ENCODE data around the gene NAT8. TPM values are rescaled to one million over a fixed set of nuclear protein-coding genes. Genes with fewer than 3 reads are reported as not detected.
A peak's percentile ranks its signal among the peaks of the same experiment; 100 is the strongest.
"Not testable (repeated sequence)": the region's sequence is repeated elsewhere in the genome, so short reads cannot be mapped to it uniquely, and the experiment has no call there.

NAT8 gene
- total RNA-seq, 6 donors from 2014 or later = not detected

DNA sequence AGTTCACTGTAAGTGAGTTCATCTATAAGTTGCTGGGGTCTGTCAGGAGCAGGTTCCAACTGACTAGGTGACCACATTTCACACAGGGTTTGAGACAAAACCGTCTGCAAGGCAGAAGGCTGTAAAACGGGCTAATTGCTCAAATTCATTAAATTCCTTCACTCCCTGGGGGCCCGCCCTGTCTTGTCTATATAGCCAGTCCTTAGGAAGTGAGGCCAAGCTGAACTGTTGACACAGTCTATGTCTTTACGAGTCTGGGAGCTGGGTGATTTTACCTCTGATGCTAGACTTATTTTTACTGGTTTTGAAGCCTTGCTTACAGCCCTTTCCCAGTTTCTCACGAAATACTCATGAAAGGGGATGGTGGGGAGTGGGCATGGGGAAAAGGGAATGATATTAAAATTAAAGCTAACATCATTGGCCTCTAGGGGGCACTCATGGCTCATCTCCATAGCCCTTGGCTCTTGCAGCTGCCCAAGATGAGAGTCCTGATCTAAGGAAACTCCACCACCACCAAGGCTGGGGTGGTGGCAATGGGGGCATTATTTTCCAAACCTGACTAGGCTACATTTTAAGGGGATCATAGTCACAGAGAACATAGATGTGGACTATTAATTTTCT, 37.8 kb upstream of the NAT8 start:
- not testable (repeated sequence) for H3K27me3 ChIP-seq, H3K36me3 ChIP-seq, DNase-seq, H3K4me3 ChIP-seq, H3K27ac ChIP-seq, H3K9me3 ChIP-seq, H3K4me1 ChIP-seq
- WGBS, 2 donors = 28 to 34% methylated on average over 4 to 5 of the region's 5 CpGs
- TF ChIP-seq, protein P1, sequence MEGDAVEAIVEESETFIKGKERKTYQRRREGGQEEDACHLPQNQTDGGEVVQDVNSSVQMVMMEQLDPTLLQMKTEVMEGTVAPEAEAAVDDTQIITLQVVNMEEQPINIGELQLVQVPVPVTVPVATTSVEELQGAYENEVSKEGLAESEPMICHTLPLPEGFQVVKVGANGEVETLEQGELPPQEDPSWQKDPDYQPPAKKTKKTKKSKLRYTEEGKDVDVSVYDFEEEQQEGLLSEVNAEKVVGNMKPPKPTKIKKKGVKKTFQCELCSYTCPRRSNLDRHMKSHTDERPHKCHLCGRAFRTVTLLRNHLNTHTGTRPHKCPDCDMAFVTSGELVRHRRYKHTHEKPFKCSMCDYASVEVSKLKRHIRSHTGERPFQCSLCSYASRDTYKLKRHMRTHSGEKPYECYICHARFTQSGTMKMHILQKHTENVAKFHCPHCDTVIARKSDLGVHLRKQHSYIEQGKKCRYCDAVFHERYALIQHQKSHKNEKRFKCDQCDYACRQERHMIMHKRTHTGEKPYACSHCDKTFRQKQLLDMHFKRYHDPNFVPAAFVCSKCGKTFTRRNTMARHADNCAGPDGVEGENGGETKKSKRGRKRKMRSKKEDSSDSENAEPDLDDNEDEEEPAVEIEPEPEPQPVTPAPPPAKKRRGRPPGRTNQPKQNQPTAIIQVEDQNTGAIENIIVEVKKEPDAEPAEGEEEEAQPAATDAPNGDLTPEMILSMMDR (IDR thresholded peaks at IDR 0.05) = peak in 2 of 6 experiments; percentile 23 to 35
- peak in 1 of 2 donors; percentile 56 for ATAC-seq (ENCODE audit: low FRiP score in 2 of 2)

DNA sequence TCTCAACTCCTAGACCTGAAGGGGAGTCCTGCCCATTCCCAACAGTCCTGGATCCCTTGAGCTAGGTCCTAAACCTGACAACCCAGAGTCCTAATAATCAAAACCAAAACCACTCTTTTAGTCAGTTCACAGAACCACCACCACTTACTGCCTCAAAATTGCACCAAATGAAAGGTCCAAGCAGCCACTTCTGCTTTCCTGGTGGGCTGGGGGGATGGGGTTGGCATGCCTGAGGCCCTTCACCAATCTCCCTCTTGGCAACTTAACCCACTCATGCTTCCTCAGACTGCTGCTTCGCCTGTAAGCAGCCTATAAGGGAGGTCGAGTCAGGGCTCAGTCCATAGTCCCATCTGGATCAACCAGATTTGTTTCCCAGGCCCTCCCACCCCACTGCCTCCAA, 37.0 kb upstream of the NAT8 start:
- DNase-seq; H3K27me3 ChIP-seq; H3K27ac ChIP-seq; ATAC-seq (ENCODE audit: low FRiP score in 2 of 2); H3K9me3 ChIP-seq; H3K36me3 ChIP-seq; H3K4me1 ChIP-seq; H3K4me3 ChIP-seq: not testable (repeated sequence)
- 83% methylated on average over 2 of the region's 2 CpGs; no CpG with 5 or more reads in 1 of the 2 donors for WGBS, 2 donors

DNA sequence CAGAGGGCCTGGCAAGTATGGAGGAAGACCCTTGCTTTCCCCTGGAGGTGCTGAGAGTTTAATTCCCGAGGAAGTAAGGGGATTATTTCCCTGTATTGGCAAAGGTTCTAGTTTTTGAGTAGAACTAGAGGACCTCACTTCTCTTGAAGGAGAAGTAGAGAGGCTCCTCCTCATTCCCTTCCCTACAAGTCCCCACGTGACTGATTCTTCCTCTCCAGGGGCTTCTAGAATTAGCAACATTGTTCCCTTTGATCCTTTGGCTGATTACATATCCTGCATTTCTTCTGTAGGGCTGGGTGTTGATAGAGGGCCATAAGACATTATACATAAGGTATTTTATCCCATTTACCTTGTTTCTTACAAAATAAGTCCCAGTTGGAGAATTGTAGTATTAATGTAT, 35.8 kb upstream of the NAT8 start:
- H3K4me1 ChIP-seq; H3K36me3 ChIP-seq; ATAC-seq (ENCODE audit: low FRiP score in 2 of 2); H3K27me3 ChIP-seq; H3K9me3 ChIP-seq; H3K4me3 ChIP-seq; DNase-seq; H3K27ac ChIP-seq: not testable (repeated sequence)
- 34 to 64% methylated on average over 2 of the region's 2 CpGs for WGBS, 2 donors

DNA sequence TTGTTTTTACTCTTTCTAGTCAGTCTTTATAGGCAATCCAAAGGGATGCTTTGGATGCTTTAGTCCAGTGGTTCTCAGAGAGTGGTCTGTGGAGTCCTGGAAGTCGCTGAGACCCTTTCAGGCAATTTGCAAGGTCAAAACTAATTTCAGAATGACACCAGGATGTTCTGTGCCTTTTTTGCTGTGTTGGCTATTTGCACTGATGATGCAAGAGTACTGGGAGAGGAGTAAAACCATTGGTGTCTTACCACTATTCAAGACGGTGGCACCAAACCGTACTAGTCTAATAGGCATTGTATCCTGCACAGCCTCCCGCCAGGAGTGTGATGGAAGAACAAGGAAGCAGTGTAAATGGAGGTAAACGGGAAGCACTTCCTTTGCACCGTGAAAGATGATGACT, 34.0 kb upstream of the NAT8 start:
- ATAC-seq (ENCODE audit: low FRiP score in 2 of 2); H3K36me3 ChIP-seq; H3K4me1 ChIP-seq; H3K27ac ChIP-seq; H3K27me3 ChIP-seq; H3K4me3 ChIP-seq; DNase-seq; H3K9me3 ChIP-seq: not testable (repeated sequence)
- WGBS, 2 donors = 65 to 67% methylated on average over 6 of the region's 6 CpGs

DNA sequence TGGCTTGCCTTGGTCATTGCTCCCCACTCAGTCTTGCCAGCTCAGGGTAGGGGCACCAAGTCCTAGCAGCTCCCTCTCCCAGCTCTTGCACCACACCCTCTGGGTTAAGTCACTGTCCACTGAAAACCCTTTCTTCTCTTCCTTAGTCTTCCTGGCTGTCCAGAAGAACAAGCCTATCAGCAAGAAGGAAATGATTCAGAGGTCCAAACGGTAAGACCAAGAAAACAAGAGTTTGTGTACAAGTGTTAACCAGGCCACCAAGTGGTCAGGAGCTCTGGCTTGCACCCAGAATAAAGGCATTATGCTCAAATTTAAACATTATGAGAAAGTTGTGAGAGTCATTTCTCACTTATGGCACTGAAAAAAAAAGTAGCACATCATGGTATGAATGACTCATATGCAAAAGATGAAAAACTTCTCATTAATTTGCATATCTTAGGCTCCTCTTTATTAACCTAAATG, 32.5 kb upstream of the NAT8 start:
- whole genome bisulfite sequencing, 2 donors = 42 to 77% methylated on average over 1 of the region's 1 CpG
- H3K4me1 ChIP-seq; H3K4me3 ChIP-seq; ATAC-seq (ENCODE audit: low FRiP score in 2 of 2); H3K27ac ChIP-seq; H3K27me3 ChIP-seq; H3K9me3 ChIP-seq; DNase-seq; H3K36me3 ChIP-seq: not testable (repeated sequence)

DNA sequence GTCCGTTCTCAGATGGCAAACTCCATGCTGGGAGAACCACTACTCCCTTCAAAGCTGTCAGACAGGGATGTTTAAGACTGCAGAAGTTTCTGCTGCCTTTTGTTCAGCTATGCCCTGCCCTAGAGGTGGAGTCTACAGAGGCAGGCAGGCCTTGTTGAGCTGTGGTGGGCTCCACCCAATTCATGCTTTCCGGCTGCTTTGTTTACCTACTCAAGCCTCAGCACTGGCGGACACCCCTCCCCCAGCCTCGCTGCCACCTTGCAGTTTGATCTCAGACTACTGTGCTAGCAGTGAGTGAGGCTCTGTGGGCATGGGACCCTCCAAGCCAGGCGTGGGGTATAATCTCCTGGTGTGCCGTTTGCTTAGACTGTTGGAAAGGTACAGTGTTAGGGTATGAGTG, 27.8 kb upstream of the NAT8 start:
- H3K27me3 ChIP-seq; H3K9me3 ChIP-seq; DNase-seq; H3K4me3 ChIP-seq; H3K27ac ChIP-seq; H3K4me1 ChIP-seq; ATAC-seq (ENCODE audit: low FRiP score in 2 of 2); H3K36me3 ChIP-seq: not testable (repeated sequence)
- WGBS, 2 donors = 61 to 71% methylated on average over 4 to 5 of the region's 6 CpGs

DNA sequence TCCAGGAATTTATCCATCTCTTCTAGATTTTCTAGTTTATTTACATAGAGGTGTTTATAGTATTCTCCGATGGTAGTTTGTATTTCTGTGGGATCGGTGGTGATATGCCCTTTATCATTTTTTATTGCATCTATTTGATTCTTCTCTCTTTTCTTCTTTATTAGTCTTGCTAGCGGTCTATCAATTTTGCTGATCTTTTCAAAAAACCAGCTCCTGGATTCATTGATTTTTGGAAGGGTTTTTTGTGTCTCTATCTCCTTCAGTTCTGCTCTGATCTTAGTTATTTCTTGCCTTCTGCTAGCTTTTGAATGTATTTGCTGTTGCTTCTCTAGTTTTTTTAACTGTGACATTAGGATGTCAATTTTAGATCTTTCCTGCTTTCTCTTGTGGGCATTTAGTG, 25.0 kb upstream of the NAT8 start:
- H3K4me3 ChIP-seq; H3K27ac ChIP-seq; DNase-seq; H3K9me3 ChIP-seq; H3K27me3 ChIP-seq; H3K4me1 ChIP-seq; H3K36me3 ChIP-seq; ATAC-seq (ENCODE audit: low FRiP score in 2 of 2): not testable (repeated sequence)
- WGBS, 2 donors = 84 to 100% methylated on average over 2 to 3 of the region's 3 CpGs

DNA sequence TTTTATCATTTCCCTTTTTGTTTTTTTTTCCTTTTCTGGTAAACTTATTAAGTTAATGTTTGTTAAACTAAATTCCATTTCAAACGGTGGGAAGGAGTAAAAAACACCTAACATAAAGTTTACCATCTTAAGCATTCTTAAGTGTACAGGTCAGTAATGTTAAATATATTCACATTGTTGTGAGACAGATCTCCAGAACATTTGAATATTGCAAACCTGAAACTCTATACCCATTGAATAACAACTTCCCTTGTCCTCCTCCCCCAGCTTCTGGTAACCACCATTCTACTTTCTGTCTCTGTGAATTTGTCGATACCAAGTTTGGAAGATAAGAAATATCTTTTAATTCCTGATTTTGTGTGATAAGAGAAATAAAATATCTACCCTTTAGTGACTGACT, 12.0 kb upstream of the NAT8 start:
- Histone ChIP-seq H3K9me3 (no peaks in the 10 kb centered on the region), H3K4me3 (no peak overlapping the region), H3K27me3 (no peaks in the 10 kb centered on the region), H3K36me3 (no peaks in the 10 kb centered on the region), H3K4me1 (no peaks in the 10 kb centered on the region), H3K27ac (no peak overlapping the region)
- TF ChIP-seq, protein P1 (IDR thresholded peaks at IDR 0.05) = no peak
- no peak for TF ChIP-seq EP300 (IDR thresholded peaks at IDR 0.05)
- no peak for TF ChIP-seq POLR2A (IDR thresholded peaks at IDR 0.05)
- 61 to 63% methylated on average over 2 of the region's 2 CpGs for WGBS, 2 donors
- ATAC-seq (ENCODE audit: low FRiP score in 2 of 2) = no peak
- no peak for DNase-seq
